CD4-positive, alpha-beta T cell (primary cell): ENCODE results near the gene CHEK2. TPM values are rescaled to one million over a fixed set of nuclear protein-coding genes. Genes with fewer than 3 reads are reported as not detected.

ENCODE experiments used
- ATAC-seq: fragments of 200-7000 bp; cut with Tn5 transposase; one replicate; pipeline ENCODE4 v1.10.0; 2022; ENCODE audit warnings: mild to moderate bottlenecking; ENCODE audit not compliant: poor library complexity
- CTCF ChIA-PET: fragments of 350-600 bp; sonication (Branson Sonifier 250); formaldehyde crosslinking; loops from one replicate; lab custom pipeline; 2021; ENCODE audit warnings: antibody characterized with exemption, inconsistent platforms; lab: Charles Lee
- POLR2A ChIA-PET: fragments of 350-600 bp; sonication (Branson Sonifier 250); formaldehyde crosslinking; loops from one replicate; lab custom pipeline; 2021; ENCODE audit warnings: antibody characterized with exemption, inconsistent platforms; lab: Charles Lee
- DNase-seq, 14 experiments: peaks; one replicate each; pipeline ENCODE4 v3.0.0-alpha.2; 2013 to 2020; ENCODE audit warnings: mixed read lengths in 2 of 14
- H3K27ac ChIP-seq, 2 donors: one replicate each; pipeline versions ENCODE4 v1.5.1 to v1.7.0; 2013; ENCODE audit warnings: low read length in 2 of 2, low read depth in 1 of 2, mild to moderate bottlenecking in 1 of 2
- H3K27me3 ChIP-seq, 2 experiments: 1 replicate in 1 of 2; 2 replicates in 1 of 2; pipeline versions ENCODE4 v1.6.1 to v1.7.0; 2013; ENCODE audit warnings: low read length in 2 of 2, control low read depth in 1 of 2, mild to moderate bottlenecking in 1 of 2, moderate library complexity in 1 of 2; ENCODE audit not compliant: insufficient read depth in 2 of 2, control insufficient read depth in 1 of 2
- H3K36me3 ChIP-seq: one replicate; pipeline ENCODE4 v1.6.1; 2013; ENCODE audit warnings: low read length, control low read depth; ENCODE audit not compliant: insufficient read depth
- H3K4me1 ChIP-seq: one replicate; pipeline ENCODE4 v1.6.1; 2013; ENCODE audit warnings: low read length, control low read depth; ENCODE audit not compliant: insufficient read depth
- H3K4me3 ChIP-seq: one replicate; pipeline ENCODE4 v1.5.1; 2013; ENCODE audit warnings: mild to moderate bottlenecking, low read length, moderate library complexity
- H3K9me3 ChIP-seq, 2 experiments: 1 replicate in 1 of 2; 2 replicates in 1 of 2; pipeline versions ENCODE4 v1.6.1 to v1.7.0; 2013; ENCODE audit warnings: low read length in 2 of 2, mild to moderate bottlenecking in 2 of 2, control low read depth in 1 of 2, moderate library complexity in 1 of 2; ENCODE audit not compliant: control insufficient read depth in 1 of 2, insufficient read depth in 1 of 2
- H3K27ac Mint-ChIP-seq: one replicate; pipeline ENCODE4 v1.8.0; 2020; ENCODE audit warnings: mixed read lengths
- H3K27me3 Mint-ChIP-seq: one replicate; pipeline ENCODE4 v1.8.0; 2021; ENCODE audit warnings: mixed read lengths
- H3K36me3 Mint-ChIP-seq: one replicate; pipeline ENCODE4 v1.8.0; 2021; ENCODE audit warnings: low read depth, mixed read lengths
- H3K4me1 Mint-ChIP-seq: one replicate; pipeline ENCODE4 v1.8.0; 2021; ENCODE audit warnings: low read depth, mixed read lengths
- H3K4me3 Mint-ChIP-seq: one replicate; pipeline ENCODE4 v1.8.0; 2020; ENCODE audit warnings: mild to moderate bottlenecking, mixed read lengths
- H3K9me3 Mint-ChIP-seq: one replicate; pipeline ENCODE4 v1.8.0; 2020; ENCODE audit warnings: mixed read lengths
- intact Hi-C, 2 experiments: fragments of 100-400 bp; cut with DNase I in 1 of 2; cut with micrococcal nuclease in 1 of 2; formaldehyde crosslinking; loops; one replicate each; pipeline versions ENCODE4 v1.15.1 to v1.9.0; 2023 to 2025; cut with DNase I, micrococcal nuclease
- total RNA-seq, 174 experiments: library from RNA in 2 of 174; stranded (reverse) in 2 of 174; gene quantifications; one replicate each; pipeline ENCODE4 v1.2.3 and lab custom pipeline; 2021 to 2026
- TF ChIP-seq, protein P1 (sequence below): fragments of 200-600 bp; IDR thresholded peaks from one replicate; pipeline ENCODE4 v1.8.0; 2022; ENCODE audit warnings: antibody characterized with exemption, mild to moderate bottlenecking

CHEK2 gene
- total RNA-seq, 2 experiments from 2014 or later, result 2.6 to 4.0 TPM

DNA sequence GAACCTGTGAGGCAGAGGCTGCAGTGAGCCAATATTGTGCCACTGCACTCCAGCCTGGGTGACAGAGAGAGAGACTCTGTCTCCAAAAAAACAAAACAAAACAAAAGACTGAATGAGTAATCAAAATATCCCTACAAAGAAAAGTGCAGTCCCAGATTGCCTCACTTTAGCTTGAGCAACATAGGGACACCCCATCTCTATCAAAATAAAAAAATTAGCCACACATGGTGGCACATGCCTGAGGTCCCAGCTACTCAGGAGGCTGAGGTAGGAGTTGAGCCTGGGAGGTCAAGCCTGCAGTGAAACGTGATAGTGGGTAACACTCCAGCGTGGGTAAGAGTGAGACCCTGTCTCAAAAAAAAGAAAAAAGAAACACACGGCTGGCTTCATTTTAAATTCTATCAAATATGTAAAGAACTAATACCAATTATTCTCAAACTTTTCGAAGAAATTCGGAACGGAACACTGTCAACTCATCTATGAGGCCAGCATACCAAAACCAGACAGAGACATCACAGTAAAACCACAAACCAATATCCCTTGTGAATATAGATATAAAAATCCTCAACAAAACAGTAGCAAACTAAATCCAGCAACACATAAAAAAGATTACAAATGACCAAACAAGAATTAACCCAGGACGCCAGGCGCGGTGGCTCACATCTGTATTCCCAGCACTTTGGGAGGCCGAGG lies 12.9 kb downstream of the CHEK2 start:
- no peaks in the 10 kb centered on the region for H3K4me1 ChIP-seq
- no peak for ATAC-seq
- no peak overlapping the region for H3K4me3 Mint-ChIP-seq
- no peaks in the 10 kb centered on the region for H3K9me3 ChIP-seq
- CTCF ChIA-PET, result no interaction called here
- H3K27me3 Mint-ChIP-seq, result no peaks in the 10 kb centered on the region
- POLR2A ChIA-PET, result interaction anchor here (0.6 kb wide), 1 partner anchor 30 kb away, joined by 3 read pairs; no protein-coding TSS in a partner anchor
- H3K9me3 Mint-ChIP-seq, result no peaks in the 10 kb centered on the region
- no peak overlapping the region for H3K27ac Mint-ChIP-seq
- H3K36me3 ChIP-seq, result peaks cover 6% of the 10 kb centered on the region
- no peak overlapping the region for H3K27ac ChIP-seq
- peaks cover 34% of the 10 kb centered on the region for H3K36me3 Mint-ChIP-seq
- H3K27me3 ChIP-seq, result no peaks in the 10 kb centered on the region
- intact Hi-C loops, result no loop called here
- TF ChIP-seq, protein P1, sequence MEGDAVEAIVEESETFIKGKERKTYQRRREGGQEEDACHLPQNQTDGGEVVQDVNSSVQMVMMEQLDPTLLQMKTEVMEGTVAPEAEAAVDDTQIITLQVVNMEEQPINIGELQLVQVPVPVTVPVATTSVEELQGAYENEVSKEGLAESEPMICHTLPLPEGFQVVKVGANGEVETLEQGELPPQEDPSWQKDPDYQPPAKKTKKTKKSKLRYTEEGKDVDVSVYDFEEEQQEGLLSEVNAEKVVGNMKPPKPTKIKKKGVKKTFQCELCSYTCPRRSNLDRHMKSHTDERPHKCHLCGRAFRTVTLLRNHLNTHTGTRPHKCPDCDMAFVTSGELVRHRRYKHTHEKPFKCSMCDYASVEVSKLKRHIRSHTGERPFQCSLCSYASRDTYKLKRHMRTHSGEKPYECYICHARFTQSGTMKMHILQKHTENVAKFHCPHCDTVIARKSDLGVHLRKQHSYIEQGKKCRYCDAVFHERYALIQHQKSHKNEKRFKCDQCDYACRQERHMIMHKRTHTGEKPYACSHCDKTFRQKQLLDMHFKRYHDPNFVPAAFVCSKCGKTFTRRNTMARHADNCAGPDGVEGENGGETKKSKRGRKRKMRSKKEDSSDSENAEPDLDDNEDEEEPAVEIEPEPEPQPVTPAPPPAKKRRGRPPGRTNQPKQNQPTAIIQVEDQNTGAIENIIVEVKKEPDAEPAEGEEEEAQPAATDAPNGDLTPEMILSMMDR, result no peak
- no peak for DNase-seq
- H3K4me3 ChIP-seq, result no peak overlapping the region
- no peaks in the 10 kb centered on the region for H3K4me1 Mint-ChIP-seq

DNA sequence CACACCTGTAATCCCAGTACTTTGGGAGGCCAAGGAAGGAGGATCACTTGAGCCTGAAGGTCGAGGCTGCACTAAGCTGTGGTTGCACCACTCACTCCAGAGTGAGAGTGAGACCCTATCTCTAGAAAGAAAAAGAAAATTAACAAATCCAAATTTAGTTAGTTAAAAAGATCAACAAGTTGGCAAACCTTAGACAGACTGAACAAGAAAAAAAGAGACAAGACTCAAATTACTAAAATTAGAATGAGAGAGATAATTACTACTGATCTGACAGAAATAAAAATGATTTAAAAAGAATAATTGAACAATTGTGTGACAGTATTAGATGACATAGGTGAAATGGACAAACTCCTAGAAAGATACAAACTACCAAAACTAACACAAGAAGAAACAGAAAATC lies 13.6 kb downstream of the CHEK2 start:
- Histone ChIP-seq H3K27me3 (no peaks in the 10 kb centered on the region), H3K4me3 (no peak overlapping the region), H3K9me3 (no peaks in the 10 kb centered on the region), H3K36me3 (peaks cover 6% of the 10 kb centered on the region), H3K27ac (no peak overlapping the region), H3K4me1 (no peaks in the 10 kb centered on the region)
- H3K36me3 Mint-ChIP-seq, result peaks cover 33% of the 10 kb centered on the region
- DNase-seq, result no peak
- ATAC-seq, result no peak
- intact Hi-C loops, result no loop called here
- no peaks in the 10 kb centered on the region for H3K9me3 Mint-ChIP-seq
- ChIA-PET POLR2A (no interaction called here), CTCF (no interaction called here)
- no peaks in the 10 kb centered on the region for H3K27me3 Mint-ChIP-seq
- no peak overlapping the region for H3K4me3 Mint-ChIP-seq
- H3K27ac Mint-ChIP-seq, result no peak overlapping the region
- H3K4me1 Mint-ChIP-seq, result no peaks in the 10 kb centered on the region
- TF ChIP-seq, protein P1, result no peak

DNA sequence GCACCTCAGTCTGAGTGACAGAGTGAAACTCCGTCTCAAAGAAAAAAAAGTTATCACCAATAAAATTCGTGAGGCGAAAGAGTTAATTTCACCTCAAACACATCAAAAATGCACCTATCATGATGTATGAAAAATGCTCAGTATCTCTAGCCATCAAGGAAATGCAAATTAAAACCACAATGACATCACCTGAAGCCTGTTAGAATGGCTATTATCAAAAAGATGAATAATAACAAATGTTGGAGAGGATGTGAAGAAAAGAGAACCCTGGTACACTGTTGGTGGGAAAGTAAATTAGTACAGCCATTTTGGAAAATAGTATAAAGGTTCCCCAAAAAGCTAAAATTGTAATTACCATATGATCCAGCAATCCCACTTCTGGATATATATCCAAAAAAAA lies 23.6 kb downstream of the CHEK2 start:
- H3K9me3 Mint-ChIP-seq, result no peaks in the 10 kb centered on the region
- no peaks in the 10 kb centered on the region for H3K27me3 Mint-ChIP-seq
- Histone ChIP-seq H3K4me3 (no peak overlapping the region), H3K36me3 (peaks cover 4% of the 10 kb centered on the region), H3K27ac (no peak overlapping the region), H3K27me3 (no peaks in the 10 kb centered on the region), H3K4me1 (no peaks in the 10 kb centered on the region), H3K9me3 (no peaks in the 10 kb centered on the region)
- no peak overlapping the region for H3K27ac Mint-ChIP-seq
- TF ChIP-seq, protein P1, result no peak
- ATAC-seq, result no peak
- H3K4me3 Mint-ChIP-seq, result no peak overlapping the region
- DNase-seq, result no peak
- peaks cover 13% of the 10 kb centered on the region for H3K36me3 Mint-ChIP-seq
- CTCF ChIA-PET, result no interaction called here
- POLR2A ChIA-PET, result no interaction called here
- H3K4me1 Mint-ChIP-seq, result no peaks in the 10 kb centered on the region
- intact Hi-C loops, result no loop called here
